ENCODE measurements around the gene HS3ST6.
"Not testable (repeated sequence)": the region's sequence is repeated elsewhere in the genome, so short reads cannot be mapped to it uniquely, and the experiment has no call there.

The HS3ST6 gene

DNA sequence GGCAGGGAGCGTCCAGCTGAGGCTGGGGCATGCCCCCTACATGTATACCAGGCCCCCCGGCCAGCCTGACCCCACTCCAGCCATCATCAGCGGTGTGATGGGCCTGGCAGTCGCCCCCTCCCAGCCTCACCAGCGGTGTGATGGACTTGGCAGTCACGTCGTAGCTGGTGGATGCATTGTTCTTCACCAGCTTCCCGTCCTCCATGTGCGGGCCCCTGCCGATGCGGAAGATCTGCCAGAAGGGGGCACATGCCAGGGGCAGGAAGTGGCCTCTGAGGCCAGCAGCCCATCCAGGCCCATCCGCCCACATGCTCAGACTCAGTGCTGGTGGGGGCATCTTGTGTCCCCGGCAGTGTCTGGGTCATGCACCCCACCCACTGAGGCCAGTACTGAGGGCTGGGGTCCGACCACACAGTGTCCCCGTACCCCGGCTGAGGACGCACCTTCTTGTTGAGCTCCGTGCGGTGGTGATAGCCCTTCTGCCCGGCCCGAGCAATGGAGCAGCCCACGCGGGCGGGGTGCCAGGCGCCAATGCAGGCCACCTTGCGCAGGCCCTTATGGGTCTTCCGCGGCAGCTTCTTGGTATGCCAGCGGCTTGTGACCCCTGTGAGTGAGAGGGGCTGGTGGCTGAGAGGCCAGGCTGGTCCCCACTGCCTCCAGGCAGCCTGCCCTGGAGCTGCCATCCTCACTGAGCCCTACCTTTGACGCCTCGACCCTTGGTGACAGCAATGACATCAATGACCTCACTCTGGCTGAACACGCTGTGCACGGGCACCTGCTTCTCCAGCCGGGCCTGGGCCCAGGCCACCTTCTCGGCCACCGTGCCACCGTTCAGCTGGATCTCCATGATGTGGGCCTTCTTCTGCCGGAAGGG lies 28.5 kb upstream of the HS3ST6 start:
- DNase-seq, result no peak

DNA sequence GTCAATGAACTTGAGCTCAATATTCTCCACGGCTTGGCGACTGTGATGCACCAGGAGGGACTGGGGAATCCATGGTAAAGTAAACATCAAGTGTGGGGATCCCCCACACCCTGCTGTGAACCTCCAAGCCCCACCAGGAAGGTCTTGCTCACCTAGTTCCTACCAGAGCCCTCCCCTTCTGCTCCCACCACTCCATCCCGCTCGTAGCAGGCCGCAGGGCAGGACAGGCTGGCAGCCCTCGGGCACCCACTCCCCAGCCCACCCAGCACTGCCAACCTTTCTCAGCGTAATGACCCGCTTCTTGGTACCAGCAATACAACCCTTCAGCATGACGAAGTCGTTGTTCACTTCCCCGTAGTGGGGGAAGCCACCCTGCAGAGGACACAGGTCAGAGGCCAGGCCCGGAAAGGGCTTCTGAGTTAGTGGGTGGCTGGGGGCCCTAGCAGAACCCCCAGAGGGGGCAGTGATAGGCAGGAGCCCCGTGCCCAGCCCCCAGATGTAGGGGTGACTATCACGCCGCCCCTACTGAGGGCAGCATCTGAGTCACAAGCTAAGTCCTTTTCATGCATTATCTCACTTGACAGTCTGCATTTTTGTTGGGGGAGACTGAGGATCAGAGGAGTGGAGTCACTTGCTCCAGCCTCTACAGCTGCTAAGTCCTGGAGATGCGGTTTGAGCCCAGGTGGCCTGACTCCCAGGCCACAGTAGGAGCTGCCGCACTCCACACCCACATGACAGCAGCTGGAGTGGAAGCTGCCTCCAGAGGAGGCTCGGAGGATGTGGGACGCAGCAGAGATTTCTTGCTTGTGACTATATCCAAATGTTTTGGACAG lies 27.6 kb upstream of the HS3ST6 start:
- no peak for DNase-seq

DNA sequence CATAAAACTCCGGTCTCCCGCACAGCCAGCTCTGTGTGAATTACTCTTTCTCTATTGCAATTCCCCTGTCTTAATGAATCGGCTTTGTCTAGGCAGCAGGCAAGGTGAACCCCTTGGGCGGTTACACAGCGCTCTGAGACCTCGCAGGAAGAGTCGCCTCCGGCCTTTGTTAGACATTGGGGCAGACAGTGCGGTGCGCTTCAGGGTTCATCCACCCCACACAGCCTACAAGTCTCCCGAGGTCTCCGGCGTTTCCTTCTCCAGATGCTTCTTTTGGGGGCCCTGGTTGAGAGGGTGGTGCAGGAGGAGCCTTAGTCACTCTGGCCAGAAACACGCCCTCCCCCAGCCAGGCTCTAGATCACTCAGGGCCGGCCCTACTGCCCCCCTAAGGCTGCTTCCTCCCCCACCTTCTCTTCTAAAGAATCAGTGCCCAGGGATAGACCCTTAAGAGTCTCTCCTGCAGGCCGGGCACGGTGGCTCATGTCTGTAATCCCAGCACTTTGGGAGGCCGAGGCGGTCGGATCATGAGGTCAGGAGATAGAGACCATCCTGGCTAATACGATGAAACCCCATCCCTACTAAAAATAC lies 26.5 kb upstream of the HS3ST6 start:
- no peak for DNase-seq

DNA sequence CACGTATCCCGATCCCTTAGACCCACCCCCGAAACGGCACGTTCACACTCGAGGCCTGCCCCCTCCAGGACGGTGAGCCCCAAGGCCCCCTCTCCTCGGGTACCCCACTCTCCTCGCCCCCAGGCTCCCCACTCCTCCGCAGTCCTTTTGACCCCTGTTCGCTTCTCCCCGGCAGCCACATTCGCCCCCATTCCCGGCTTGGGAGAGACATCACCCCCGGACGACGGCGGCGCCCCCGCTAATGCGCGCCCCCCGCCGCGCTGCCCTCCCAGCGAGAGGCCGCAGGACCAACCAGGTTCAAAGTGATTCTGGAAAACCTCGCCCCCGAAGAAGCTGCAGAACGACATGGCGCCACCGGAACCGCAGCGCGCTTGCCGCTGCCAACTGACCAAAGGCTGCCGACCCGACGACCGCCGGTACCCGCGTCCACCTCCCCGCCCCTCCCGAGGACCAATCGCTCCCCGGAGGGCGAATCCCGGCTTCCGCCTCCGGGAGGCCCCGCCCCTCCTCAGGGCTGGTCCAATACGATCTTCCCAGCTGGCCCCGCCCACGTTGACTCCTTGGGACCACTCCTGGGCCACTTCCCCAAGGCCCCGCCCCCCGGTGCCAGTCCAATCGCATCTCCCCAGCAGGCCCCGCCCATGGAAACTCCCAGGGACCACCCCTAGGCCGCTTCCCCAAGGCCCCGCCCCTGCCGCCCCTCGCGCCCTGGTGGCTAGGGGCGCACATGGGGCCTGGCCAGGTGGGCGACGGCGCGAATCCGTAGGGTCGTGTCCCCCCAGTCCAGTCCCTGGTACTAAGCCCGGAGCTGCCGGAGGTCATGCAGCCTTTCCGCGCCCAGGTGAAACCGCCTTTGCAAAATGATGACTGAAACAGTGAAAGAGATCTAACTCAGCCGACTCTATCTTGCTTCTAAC lies 24.9 kb upstream of the HS3ST6 start, which contains the start of gene MSRB1:
Gene MSRB1, minus strand, starts transcription at position 390 of the 917 bp plus-strand sequence. Its CDS starts 43 bp downstream, at position 347.
- DNase-seq, result peak; percentile 100

DNA sequence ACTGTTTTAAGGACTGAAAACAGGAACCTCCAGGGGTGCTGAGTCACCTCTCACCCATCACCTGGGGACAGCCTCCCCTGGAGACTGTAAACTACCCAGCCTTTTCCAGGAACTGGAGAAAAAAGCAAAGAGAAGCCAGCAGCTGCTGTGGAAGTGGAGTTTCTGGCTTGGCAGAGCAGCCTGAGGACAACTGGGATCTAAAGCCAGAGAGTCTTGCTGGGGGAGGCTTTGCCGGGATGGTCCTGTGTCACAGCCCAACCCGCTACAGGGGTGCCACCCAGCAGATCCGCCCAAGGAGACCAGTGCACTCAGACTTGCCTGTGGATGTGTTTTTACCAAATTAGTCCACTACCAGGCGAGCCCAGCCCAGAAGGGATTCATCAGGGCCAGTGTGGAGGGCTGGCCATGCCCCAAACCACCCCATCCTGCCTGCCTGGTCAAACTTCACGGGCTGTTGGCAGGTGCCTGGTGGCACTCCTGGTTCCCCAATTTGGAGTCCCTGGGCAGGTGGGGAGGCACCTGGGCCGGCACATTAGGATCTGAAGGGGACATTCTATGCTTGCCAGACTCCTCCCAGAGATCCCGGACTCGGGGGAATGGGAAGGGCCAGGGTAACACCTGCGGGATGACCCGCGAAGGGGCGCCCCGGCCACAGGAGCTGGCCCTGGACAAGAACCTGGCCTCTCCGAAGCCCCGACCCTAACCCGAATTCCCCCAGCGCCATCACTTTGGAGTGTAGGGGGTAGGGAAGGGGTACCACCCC lies 24.0 kb upstream of the HS3ST6 start:
- peak; percentile 40 for DNase-seq

DNA sequence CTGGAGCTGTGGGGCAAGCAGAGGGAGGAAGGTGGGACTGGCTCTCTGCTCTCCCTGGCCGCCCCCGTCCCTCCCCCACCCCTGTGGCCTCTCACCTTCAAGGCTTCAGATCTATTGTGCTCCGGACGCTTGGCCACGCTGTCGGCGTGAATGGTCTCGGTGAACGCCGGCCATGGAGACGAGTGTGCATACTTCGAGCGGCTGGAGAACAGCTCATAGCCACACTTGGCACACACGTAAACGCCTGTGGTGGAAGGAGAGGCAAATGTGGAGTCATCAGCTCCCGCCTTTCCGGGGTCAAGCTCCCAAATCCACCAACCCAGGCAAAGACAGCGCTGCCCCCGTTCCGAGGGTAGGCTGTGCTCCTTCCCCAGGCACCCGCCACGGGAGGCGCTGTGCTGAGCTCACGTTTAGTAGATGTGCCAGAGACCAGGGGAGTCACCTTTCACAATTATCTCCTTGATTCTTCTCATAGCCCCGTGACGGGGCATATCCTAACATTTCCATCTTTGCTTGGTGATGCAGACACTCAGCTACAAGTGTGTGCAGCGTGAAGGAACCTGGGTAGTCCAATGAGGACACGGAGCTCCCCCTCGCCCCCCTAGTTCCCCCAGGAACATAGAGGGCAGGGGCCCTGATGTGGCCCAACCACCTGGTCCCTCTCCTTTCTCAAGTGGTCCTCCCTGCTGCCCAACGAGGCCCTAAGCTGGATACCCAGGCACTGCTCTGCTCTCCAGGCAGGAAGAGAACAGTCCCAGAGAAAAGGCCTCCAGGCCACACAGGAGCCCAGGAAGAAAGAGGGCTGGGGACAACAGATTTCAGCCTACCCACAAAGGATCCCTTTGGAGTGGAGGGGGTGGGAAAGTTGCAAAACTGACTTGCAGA lies 23.2 kb upstream of the HS3ST6 start:
- no peak for DNase-seq

DNA sequence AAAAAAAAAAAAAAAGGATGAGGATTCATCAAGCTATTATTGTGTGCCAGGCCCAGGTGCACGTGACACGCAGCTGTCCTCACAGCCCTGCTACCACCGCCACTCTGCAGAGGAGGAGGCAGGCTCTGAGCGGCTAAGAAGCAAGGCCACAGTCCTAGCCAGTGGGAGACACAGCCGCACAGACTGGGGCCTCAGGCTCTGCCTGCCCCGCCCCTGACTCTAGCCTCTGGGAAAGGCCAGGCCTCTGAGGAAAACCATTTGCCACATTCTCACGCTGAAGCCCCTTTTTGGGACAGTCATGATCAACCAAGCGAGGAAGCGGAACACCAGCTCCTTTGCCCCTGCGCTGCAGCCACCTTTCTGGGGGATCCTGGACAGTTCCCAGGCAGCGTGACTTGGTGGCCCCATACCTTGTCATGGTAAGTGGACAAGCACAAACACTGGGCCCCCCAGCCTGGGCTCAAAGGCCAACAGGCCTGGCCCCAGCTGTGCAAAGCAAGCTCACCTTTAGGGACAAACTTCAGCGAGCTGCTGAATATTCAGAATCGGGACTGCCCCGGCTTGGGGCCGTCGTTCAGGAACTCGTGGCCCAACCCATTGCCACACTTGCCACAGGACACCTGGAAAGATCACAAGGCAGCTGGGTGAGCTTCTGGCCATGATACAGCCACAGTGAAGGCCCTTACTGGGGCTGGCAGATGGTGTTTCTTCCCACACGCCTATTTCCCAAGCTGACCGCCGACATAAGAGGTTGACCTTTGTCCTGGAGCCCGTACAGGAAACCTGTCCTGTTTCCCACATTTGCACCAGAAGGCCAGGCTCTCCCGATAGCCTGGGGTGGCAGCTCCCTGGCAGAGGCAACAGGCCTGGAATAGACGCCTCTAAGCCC lies 22.3 kb upstream of the HS3ST6 start:
- no peak for DNase-seq

DNA sequence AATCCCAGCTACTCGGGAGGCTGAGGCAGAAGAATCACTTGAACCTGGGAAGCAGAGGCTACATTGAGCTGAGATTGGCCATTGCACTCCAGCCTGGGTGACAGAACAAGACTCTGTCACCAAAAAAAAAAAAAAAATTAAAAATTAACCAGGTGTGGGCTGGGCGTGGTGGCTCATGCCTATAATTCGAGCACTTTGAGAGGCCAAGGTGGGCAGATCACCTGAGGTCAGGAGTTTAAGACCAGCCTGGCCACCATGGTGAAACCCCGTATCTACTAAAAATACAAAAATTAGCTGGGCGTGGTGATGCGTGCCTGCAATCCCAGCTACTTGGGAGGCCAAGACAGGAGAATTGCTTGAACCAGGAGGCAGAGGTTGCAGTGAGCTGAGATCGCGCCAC lies 21.6 kb upstream of the HS3ST6 start:
- DNase-seq, result not testable (repeated sequence)

DNA sequence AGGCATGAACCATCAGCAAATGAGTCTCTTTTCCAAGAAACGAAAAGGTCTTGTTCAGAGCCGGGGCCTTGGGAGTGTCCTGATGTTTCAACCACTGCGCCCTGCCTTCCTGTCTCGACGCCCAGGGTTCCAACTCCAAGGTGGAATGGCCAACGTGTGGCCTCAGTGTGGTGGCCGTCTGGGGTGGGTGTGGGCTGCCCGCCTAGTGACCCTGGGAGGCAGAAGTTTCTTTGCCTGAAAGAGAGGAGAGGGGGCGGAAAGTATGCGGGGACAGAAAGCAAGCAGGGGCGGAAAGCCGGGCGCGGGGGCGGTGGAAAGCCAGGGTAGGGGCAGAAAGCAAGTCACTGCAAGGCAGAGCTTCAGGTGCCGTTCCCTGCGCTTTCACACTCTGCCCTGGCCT lies 20.7 kb upstream of the HS3ST6 start:
- DNase-seq, result no peak

DNA sequence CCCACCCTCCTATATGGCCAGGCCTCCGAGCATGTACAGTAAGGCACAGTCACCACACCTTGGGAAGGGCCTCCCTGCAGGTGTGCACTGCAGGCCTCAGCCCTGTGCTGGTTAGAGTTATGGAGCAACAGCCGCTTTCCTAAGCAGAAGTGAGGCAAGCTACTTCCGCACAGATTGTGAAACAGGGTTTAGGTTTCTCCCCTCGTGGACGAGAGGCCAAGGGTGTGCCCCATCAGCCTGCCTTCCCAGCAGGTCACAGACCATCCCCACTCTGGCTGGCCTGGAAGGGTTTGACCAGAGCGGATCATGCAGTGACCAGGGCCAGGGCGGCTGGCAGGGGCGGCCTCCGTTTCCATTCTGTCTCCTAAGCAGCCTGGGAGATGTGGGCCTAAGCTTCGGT lies 20.1 kb upstream of the HS3ST6 start:
- DNase-seq, result no peak

DNA sequence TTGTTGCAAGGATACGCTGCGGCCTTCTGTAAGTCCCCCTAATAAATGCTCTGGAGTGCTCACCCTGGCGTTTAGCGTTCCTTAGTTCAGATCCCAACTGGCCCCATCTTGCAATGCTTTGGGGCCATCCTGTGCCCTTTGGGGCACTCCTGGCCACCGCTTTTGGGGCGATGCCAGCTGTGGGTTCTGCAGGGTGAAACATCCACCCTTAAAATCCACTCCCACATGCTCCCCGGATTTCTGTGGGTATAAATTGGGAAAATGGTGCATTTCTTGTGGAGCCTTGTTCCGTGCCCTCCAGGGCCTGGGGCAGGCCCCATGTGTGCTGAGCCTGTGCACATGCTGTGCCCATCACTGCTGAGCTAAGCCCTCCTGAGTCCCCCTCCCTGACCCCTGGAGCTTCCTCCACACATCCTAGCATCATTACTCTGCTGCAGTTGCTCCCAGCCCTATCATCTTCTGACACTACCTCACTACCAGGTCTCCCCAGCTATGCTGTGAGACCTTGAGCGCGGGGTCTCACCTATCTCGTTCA lies 18.8 kb upstream of the HS3ST6 start:
- no peak for DNase-seq

DNA sequence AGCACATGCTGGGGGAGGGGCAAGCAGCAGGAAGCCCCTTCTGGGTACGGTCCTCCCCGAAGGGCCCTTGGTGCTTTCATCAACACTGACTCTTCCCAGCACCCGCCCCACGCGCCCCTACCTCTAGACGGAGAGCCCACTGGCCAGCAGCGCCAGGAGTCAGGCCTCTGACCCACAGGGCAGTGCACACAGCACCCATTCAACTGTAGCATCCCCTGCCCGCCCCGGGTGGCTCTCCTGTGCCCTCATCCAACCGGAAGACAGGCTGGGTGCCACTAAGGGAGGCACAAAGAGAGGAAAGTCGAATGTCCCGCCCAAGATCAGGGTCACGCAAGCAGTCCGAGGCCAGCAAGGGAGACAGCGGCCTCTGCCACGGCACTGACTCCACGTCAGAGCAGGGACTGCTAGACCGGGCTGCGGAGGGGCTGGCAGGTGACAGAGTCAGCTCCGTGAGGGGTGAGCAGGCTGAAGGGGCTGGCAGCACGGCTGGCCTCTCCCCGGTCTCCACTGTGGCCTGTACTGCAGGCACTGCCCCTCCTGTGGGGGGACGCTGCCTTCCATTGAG lies 15.0 kb upstream of the HS3ST6 start:
- DNase-seq, result no peak

DNA sequence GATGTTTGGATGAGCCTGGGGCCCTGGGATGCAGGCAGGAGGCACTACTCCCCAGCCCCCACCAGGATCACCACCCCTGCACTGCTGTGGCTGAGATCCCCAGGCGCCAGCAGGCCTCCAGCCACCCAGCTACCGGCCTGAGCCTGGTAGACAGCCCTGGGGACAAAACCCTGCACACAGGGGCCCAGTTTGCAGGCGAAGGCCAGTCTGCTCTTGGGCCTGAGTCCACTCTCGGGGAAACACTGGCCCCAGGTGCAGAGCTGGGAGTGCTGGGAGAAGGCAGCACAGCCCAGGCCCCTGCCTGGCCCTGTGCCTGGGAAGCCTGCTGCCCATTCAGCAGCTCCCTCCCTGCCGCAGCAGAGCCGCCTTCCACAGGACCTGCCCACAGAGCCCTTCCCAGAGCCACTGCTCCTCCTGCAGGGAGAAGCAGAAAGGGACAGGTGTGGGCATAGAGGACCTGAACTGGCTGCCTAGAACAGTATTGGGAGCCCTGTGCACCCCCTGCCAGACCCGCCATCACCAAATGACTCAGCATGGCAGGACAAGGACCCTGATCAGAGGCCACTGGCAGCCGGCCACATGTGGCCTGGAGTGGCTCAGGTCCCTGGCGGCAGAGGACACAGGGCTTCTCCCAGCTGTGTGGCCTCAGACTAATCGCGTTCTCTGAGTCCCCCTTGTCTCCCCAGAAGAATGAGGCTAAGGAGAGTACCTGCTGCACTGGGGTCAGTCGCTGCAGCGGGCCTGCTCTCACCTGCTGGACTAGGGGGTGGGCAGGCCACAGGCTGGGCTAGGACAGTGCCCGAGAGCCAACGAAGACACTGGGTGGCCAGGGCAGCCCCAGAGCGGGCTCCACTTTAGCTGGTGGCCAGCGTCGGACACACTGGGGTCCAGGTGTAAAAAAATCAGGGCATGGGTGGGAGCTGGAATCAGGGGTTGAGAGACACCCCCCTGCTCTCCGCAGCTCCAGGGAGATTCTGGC lies 14.1 kb upstream of the HS3ST6 start:
- DNase-seq, result no peak

DNA sequence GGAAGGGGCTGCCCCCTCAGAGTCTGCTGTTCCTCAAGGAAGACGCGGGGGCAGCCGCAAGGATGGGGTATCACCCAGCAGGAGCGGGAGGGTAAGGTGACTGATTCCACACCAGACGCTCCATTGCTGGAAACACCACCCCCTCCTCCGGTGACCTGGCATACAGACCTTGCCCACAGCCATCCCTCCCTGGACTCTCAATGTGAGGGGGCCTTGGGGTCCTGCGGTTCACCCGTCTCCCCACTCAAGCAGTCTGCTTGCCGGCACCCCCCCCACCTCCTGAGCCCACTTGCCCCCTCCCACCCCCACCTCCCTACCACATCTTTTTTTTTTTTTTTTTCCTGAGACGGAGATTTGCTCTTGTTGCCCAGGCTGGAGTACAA lies 12.1 kb upstream of the HS3ST6 start:
- DNase-seq, result no peak

DNA sequence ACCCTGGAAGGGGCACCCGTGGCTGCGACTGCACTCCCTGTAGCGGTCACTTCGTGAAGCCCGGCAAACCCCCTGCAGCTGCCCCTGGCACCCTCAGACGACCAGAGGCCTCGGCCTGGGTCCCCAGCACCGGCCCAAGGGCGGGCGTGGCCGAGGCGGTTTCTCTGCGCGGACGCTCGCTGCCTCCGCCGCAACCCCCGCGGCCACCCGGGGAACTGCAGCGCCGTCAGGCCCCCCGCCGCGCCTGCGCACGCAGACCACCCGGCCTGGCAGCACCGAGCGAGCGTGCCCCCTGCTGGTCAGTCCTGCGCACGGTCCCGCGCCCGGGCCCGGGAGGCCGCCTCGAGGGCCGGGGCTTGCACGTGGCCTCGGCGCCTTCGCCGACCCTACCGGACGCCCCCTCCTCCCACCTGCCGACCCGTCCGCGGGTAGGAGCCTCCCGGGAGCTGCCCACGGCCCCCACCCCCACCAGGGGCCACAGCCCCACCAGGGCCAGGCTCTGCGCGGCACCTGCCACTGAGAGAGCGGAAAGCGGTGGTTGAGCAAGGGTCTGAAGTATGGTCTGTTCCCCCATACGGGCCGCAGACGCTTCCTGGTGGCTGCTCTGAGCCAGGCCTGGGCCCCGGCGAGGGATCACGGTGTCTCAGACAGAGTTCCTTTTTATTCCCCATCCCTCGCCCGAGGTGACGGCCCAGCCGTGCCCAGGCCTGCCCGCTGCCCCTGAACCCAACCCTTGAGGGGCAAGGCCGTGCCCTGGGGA lies 11.5 kb upstream of the HS3ST6 start:
- peak; percentile 93 for DNase-seq

DNA sequence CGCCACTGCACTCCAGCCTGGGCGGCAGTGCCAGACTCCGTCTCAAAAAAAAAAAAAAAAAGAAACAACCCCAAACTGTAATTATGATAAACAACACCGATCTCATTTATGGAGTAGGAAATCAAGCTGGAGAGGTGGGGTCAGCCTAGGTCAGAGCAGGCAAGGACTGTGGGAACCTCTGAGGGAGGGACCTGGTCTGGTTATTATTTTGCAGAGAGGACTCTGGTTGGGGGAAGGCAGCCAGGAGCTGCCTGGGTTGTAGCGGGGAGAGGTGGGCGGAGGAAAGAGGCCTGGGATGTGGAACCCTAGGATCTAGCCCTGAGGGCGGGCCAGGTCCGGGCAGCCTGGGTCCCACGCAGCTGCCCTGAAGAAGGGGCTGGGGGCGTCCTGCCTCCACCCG lies 10.9 kb upstream of the HS3ST6 start:
- peak; percentile 42 for DNase-seq

DNA sequence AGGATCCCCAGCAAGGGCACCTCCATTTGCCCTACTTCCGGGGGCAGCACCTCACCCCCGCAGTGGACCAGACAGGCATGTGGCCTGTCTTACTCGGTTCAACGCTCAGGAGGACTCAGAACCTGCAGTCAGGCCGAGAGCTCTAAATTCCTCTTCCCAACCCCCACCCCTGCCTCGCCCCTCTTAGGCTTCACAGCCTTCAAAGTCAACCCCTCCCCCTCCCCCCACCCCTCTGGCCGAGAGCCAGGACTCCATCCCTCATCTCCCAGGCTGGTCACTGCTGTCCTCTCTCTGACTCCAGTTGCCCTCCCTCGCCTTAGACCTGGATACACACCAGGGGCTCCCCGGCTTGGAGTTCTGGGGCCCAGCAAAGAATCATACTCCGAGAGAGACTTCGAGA lies 8.1 kb upstream of the HS3ST6 start:
- DNase-seq, result no peak

Data from stimulated activated CD4-positive, alpha-beta T cell treated with anti-CD3 and anti-CD28 coated beads, Interleukin-15, amount 100 ng/mL, for 24 hours (primary cell).